Liver (tissue), 3 donors: ENCODE measurements around the gene TRPM8.

Experiments
- GABPA ChIP-seq, 2 donors: IDR thresholded peaks in 1 of 2; conservative IDR thresholded peaks in 1 of 2; 2 replicates each; pipeline ENCODE4 v1.6.1; 2016; ENCODE audit warnings: antibody characterized with exemption in 2 of 2, mild to moderate bottlenecking in 1 of 2, moderate library complexity in 1 of 2
- JUND ChIP-seq, 2 donors: IDR thresholded peaks; 2 replicates each; pipeline ENCODE4 v1.6.1; 2016; ENCODE audit warnings: antibody characterized with exemption in 2 of 2
- SP1 ChIP-seq: IDR thresholded peaks from 2 replicates; pipeline ENCODE4 v1.6.1; 2018; ENCODE audit warnings: antibody characterized with exemption, mild to moderate bottlenecking
- TAF1 ChIP-seq: conservative IDR thresholded peaks from 2 replicates; pipeline ENCODE4 v1.6.1; 2016; ENCODE audit warnings: antibody characterized with exemption, mild to moderate bottlenecking
- YY1 ChIP-seq: IDR thresholded peaks from 2 replicates; pipeline ENCODE4 v1.6.1; 2016; ENCODE audit warnings: antibody characterized with exemption, mild to moderate bottlenecking
- TF ChIP-seq, protein P1 (sequence below): fragments of 150-350 bp; IDR thresholded peaks from 2 replicates; pipeline ENCODE4 v1.5.1; 2017; ENCODE audit warnings: improper control_type of control experiment, low read depth, low read length; ENCODE audit not compliant: missing input control
- TF ChIP-seq, protein P2 (sequence below): IDR thresholded peaks from 2 replicates; pipeline ENCODE4 v1.6.1; 2016; ENCODE audit warnings: antibody characterized with exemption
- TF ChIP-seq, protein P3 (sequence below): IDR thresholded peaks from 2 replicates; pipeline ENCODE4 v1.6.1; 2016; ENCODE audit warnings: antibody characterized with exemption
- donor health status: healthy.
- donor health status: healthy.

DNA sequence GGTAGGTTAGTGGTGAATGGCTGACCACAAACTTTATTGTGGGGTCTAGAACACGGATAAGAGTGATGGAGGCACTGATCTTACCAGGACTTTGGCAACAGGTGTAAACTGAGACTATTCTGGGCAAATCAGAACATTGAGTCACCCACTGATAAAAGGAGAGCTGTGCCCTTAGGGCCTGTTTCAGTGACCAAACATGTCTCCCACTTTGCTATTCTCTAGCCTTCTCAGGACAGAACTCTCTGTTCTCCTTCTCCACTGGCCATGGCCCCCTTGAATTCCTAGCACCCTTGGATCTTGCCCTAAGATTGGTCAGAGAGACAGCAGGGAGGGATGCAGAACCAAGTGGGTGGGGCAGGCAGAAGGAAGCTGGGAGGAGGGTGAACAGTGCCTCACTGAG, 18.3 kb downstream of the TRPM8 start:
- TF ChIP-seq, protein P1, sequence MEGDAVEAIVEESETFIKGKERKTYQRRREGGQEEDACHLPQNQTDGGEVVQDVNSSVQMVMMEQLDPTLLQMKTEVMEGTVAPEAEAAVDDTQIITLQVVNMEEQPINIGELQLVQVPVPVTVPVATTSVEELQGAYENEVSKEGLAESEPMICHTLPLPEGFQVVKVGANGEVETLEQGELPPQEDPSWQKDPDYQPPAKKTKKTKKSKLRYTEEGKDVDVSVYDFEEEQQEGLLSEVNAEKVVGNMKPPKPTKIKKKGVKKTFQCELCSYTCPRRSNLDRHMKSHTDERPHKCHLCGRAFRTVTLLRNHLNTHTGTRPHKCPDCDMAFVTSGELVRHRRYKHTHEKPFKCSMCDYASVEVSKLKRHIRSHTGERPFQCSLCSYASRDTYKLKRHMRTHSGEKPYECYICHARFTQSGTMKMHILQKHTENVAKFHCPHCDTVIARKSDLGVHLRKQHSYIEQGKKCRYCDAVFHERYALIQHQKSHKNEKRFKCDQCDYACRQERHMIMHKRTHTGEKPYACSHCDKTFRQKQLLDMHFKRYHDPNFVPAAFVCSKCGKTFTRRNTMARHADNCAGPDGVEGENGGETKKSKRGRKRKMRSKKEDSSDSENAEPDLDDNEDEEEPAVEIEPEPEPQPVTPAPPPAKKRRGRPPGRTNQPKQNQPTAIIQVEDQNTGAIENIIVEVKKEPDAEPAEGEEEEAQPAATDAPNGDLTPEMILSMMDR, result no peak
- no peak for TF ChIP-seq SP1
- TF ChIP-seq GABPA (IDR thresholded peaks at IDR 0.05 in 1 of 2, conservative IDR thresholded peaks at IDR 0.05 in 1 of 2), result no peak
- TF ChIP-seq, protein P2, sequence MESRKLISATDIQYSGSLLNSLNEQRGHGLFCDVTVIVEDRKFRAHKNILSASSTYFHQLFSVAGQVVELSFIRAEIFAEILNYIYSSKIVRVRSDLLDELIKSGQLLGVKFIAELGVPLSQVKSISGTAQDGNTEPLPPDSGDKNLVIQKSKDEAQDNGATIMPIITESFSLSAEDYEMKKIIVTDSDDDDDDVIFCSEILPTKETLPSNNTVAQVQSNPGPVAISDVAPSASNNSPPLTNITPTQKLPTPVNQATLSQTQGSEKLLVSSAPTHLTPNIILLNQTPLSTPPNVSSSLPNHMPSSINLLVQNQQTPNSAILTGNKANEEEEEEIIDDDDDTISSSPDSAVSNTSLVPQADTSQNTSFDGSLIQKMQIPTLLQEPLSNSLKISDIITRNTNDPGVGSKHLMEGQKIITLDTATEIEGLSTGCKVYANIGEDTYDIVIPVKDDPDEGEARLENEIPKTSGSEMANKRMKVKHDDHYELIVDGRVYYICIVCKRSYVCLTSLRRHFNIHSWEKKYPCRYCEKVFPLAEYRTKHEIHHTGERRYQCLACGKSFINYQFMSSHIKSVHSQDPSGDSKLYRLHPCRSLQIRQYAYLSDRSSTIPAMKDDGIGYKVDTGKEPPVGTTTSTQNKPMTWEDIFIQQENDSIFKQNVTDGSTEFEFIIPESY, result no peak
- TF ChIP-seq TAF1, result no peak
- no peak for TF ChIP-seq YY1
- TF ChIP-seq JUND (IDR thresholded peaks at IDR 0.05), result no peak
- TF ChIP-seq, protein P3, sequence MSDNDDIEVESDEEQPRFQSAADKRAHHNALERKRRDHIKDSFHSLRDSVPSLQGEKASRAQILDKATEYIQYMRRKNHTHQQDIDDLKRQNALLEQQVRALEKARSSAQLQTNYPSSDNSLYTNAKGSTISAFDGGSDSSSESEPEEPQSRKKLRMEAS, result no peak
